ENCODE results near the gene FOXA1. TPM values are rescaled to one million over a fixed set of nuclear protein-coding genes. Genes with fewer than 3 reads are reported as not detected.

Gene FOXA1
- total and polyA plus RNA-seq, 2 of the 4 experiments (the other 2 are of a cell fraction) = 0.18 to 0.31 TPM

DNA sequence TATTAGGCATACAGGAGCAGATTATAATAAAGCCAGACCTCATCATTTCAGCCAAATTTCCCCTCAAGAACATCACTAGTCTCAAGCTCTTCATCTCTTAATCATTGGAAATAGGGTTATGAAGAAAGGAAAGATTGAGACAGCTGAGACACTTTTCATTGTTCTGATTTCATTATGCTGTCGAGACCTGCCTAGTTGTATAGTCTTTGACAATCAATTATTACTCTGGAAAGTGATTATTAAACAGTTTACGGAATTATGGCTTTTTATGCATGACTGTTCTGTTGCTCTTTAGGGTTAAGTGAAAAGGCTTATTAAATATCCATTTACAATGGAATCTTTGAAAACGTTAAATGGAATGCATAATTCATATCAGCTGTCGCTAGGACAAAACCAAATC is 48.7 kb upstream of the FOXA1 start (continued):
- TF ChIP-seq MAFK (IDR thresholded peaks at IDR 0.05; ENCODE audit: low read depth, low read length) = no peak
- TF ChIP-seq NFE2L2 (IDR thresholded peaks at IDR 0.05; ENCODE audit: low read depth, low read length) = no peak
- no peak for TF ChIP-seq MAZ (IDR thresholded peaks at IDR 0.05; ENCODE audit: borderline replicate concordance, low read depth, low read length)
- TF ChIP-seq RCOR1 (IDR thresholded peaks at IDR 0.05; ENCODE audit: insufficient replicate concordance, low read length) = no peak
- no peak for TF ChIP-seq CHD1 (IDR thresholded peaks at IDR 0.05; ENCODE audit: low read depth, low read length)
- no peak for TF ChIP-seq CEBPB (IDR thresholded peaks at IDR 0.05; ENCODE audit: low read depth, low read length)

DNA sequence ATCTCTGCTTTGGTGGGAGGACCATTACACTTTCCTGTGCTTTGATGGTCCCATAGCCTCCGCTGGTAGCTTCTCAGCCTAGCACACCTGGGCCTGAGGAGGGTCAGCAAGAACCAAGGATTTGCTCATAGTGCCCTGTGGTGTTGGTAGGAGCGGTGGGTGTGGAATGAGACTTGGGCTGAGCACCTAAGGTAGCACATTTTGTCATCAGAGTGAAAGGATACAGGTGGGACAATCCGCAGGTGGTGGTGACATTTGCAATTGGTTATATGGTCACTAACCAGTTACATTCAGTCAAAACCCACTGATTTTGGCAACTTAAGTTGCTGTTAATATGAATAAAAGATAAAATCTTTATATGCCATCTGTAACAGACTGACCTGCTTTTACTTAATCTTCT is 47.1 kb upstream of the FOXA1 start:
- H4K8ac ChIP-seq (ENCODE audit: low read depth in 2 of 2, low read length in 2 of 2) = no peak overlapping the region

More for the DNA sequence above, 47.1 kb upstream of the FOXA1 start:
- H2AFZ ChIP-seq (replicated peaks; ENCODE audit: low read length, poor library complexity) = no peak overlapping the region
- H4K91ac ChIP-seq (ENCODE audit: insufficient read depth, low read depth, low read length) = no peak overlapping the region
- no peak overlapping the region for H3K18ac ChIP-seq (ENCODE audit: low read depth, low read length)
- TF ChIP-seq, protein P1, sequence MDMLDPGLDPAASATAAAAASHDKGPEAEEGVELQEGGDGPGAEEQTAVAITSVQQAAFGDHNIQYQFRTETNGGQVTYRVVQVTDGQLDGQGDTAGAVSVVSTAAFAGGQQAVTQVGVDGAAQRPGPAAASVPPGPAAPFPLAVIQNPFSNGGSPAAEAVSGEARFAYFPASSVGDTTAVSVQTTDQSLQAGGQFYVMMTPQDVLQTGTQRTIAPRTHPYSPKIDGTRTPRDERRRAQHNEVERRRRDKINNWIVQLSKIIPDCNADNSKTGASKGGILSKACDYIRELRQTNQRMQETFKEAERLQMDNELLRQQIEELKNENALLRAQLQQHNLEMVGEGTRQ (IDR thresholded peaks at IDR 0.05; ENCODE audit: low read depth, low read length) = no peak
- TF ChIP-seq NFE2L2 (IDR thresholded peaks at IDR 0.05; ENCODE audit: low read depth, low read length) (no peak), BHLHE40 (IDR thresholded peaks at IDR 0.05; ENCODE audit: low read depth, low read length) (no peak), MXI1 (IDR thresholded peaks at IDR 0.05; ENCODE audit: borderline replicate concordance, low read depth, low read length) (no peak), MAZ (IDR thresholded peaks at IDR 0.05; ENCODE audit: borderline replicate concordance, low read depth, low read length) (no peak), POLR2A (IDR thresholded peaks at IDR 0.05; ENCODE audit: low read depth, low read length) (no peak), FOS (IDR thresholded peaks at IDR 0.05; ENCODE audit: low read depth, low read length) (no peak), CHD1 (IDR thresholded peaks at IDR 0.05; ENCODE audit: low read depth, low read length) (no peak), RCOR1 (IDR thresholded peaks at IDR 0.05; ENCODE audit: insufficient replicate concordance, low read length) (no peak), SMC3 (IDR thresholded peaks at IDR 0.05; ENCODE audit: low read depth, low read length) (no peak), RAD21 (IDR thresholded peaks at IDR 0.05; ENCODE audit: low read length) (no peak), MAFK (IDR thresholded peaks at IDR 0.05; ENCODE audit: low read depth, low read length) (no peak), CEBPB (IDR thresholded peaks at IDR 0.05; ENCODE audit: low read depth, low read length) (no peak)
- H3K9ac ChIP-seq (ENCODE audit: low read depth, low read length) = no peak overlapping the region
- DNase-seq (no peak), ATAC-seq (ENCODE audit: low read depth) (no peak)
- POLR2A ChIA-PET (ENCODE audit: unreplicated experiment) = no interaction called here
- no peak overlapping the region for H3K4me3 ChIP-seq (ENCODE audit: insufficient read depth, low read depth, low read length)
- BruUV-seq (replicated peaks) = no TSS peak
- WGBS, 2 experiments (ENCODE audit: extremely low coverage in 2 of 2, insufficient read length in 1 of 2) = 80% methylated on average over 1 of the region's 3 CpGs; no CpG with 5 or more reads in 1 of the 2 experiments
- H2BK15ac ChIP-seq (ENCODE audit: low read depth, low read length) = no peak overlapping the region
- no peak overlapping the region for H2BK20ac ChIP-seq (ENCODE audit: low read depth, low read length)
- no peaks in the 10 kb centered on the region for H3K79me1 ChIP-seq (ENCODE audit: low read depth in 1 of 2, low read length in 2 of 2)
- no peaks in the 10 kb centered on the region for H3K27me3 ChIP-seq (ENCODE audit: control insufficient read depth, insufficient read depth, low read length)
- H3K4me2 ChIP-seq (ENCODE audit: low read depth, low read length) = no peak overlapping the region
- 0 out of 2 replicates have a peak, but pooled peaks cover 1% of the 10 kb centered on the region for H3K4me1 ChIP-seq (ENCODE audit: control insufficient read depth, insufficient read depth, low read length)
- H3K36me3 ChIP-seq (ENCODE audit: control insufficient read depth, insufficient read depth, low read length) = no peaks in the 10 kb centered on the region
- H3K4ac ChIP-seq (ENCODE audit: low read depth, low read length) = no peak overlapping the region
- H3K14ac ChIP-seq (replicated peaks; ENCODE audit: low read depth, low read length) = no peak overlapping the region
- H3K27ac ChIP-seq (ENCODE audit: insufficient read depth, low read length) = no peak overlapping the region
- no peak overlapping the region for H4K5ac ChIP-seq (ENCODE audit: low read depth, low read length)
- H2BK120ac ChIP-seq (ENCODE audit: low read depth, low read length) = no peak overlapping the region
- no peak overlapping the region for H2BK5ac ChIP-seq (ENCODE audit: low read depth, low read length, poor library complexity, severe bottlenecking)
- no peaks in the 10 kb centered on the region for H3K9me1 ChIP-seq (ENCODE audit: insufficient read depth, low read length)
- CTCF ChIA-PET = no interaction called here
- in situ Hi-C loops (cut with MboI; ENCODE audit: low sequenced_read_pairs) = no loop called here
- intact Hi-C loops (cut with micrococcal nuclease) = no loop called here
- H3K56ac ChIP-seq (ENCODE audit: extremely low read depth, insufficient read depth, low read length) = no peak overlapping the region
- no peaks in the 10 kb centered on the region for H3K9me3 ChIP-seq (ENCODE audit: control insufficient read depth, insufficient read depth, low read length)
- no peaks in the 10 kb centered on the region for H4K20me1 ChIP-seq (ENCODE audit: insufficient read depth, low read length)
- H3K23ac ChIP-seq (ENCODE audit: low read depth, low read length) = no peak overlapping the region
- dilution Hi-C loops (cut with HindIII; ENCODE audit: low sequenced_read_pairs, unreplicated experiment) = no loop called here
- H2AK5ac ChIP-seq (ENCODE audit: low read depth, low read length) = no peak overlapping the region
- H2AK9ac ChIP-seq (replicated peaks; ENCODE audit: low read depth, low read length, poor library complexity) = no peak overlapping the region
